Tibial nerve (tissue), 4 donors: ENCODE data around the gene SLC6A2. TPM values are rescaled to one million over a fixed set of nuclear protein-coding genes. Genes with fewer than 3 reads are reported as not detected.

Experiments
- DNase-seq, 2 donors: peaks; one replicate each; pipeline ENCODE4 v3.0.0-alpha.2; 2019; ENCODE audit warnings: low spot score in 2 of 2
- H3K27ac ChIP-seq, 4 donors: fragments of 200-600 bp; sonication (generic) in 3 of 4; one replicate each; pipeline ENCODE4 v1.5.1; 2017 to 2019; ENCODE audit warnings: mild to moderate bottlenecking in 1 of 4
- H3K27me3 ChIP-seq, 2 donors: fragments of 200-600 bp; sonication (generic) in 1 of 2; one replicate each; pipeline versions ENCODE4 v1.5.1 to v1.6.0; 2017 to 2019
- H3K36me3 ChIP-seq, 3 donors: fragments of 200-600 bp; sonication (generic); one replicate each; pipeline ENCODE4 v1.5.1; 2018 to 2019
- H3K4me1 ChIP-seq, 4 donors: fragments of 200-600 bp; sonication (generic) in 3 of 4; one replicate each; pipeline ENCODE4 v1.5.1; 2017 to 2019
- H3K4me3 ChIP-seq, 4 donors: fragments of 200-600 bp; sonication (generic) in 3 of 4; one replicate each; pipeline ENCODE4 v1.5.1; 2017 to 2019; ENCODE audit warnings: mild to moderate bottlenecking in 1 of 4, moderate library complexity in 1 of 4
- H3K9me3 ChIP-seq, 4 donors: fragments of 200-600 bp; sonication (generic) in 3 of 4; one replicate each; pipeline ENCODE4 v1.5.1; 2017 to 2019
- EP300 ChIP-seq, 2 donors: sonication (generic); formaldehyde crosslinking; IDR thresholded peaks; one replicate each; pipeline ENCODE4 v1.6.1; 2017; ENCODE audit warnings: antibody characterized with exemption in 2 of 2, mild to moderate bottlenecking in 1 of 2
- POLR2A ChIP-seq, 2 donors: fragments of 450-650 bp; IDR thresholded peaks; one replicate each; pipeline ENCODE4 v1.6.1; 2017; ENCODE audit warnings: antibody characterized with exemption in 2 of 2, mild to moderate bottlenecking in 2 of 2, moderate library complexity in 2 of 2
- WGBS, 2 donors: methylation state at CpG; one replicate each; pipeline ENCODE4 v1.1.5; 2018; 5-methylcytosine and 5-hydroxymethylcytosine counted together
- total RNA-seq, 4 donors: library from RNA; depleted of rRNA; stranded (reverse); fragments of >200 nt; gene quantifications; one replicate each; pipeline ENCODE4 v1.1.0, GENCODE V29; 2016
- TF ChIP-seq, protein P1 (sequence below), 5 experiments: fragments of 200-600 bp in 3 of 5; fragments of 450-650 bp in 2 of 5; sonication (generic) in 3 of 5; IDR thresholded peaks; one replicate each; pipeline ENCODE4 v1.5.1; 2016 to 2019; ENCODE audit warnings: antibody characterized with exemption in 5 of 5, mild to moderate bottlenecking in 3 of 5, moderate library complexity in 2 of 5

SLC6A2 gene
- total RNA-seq, 4 donors from 2014 or later, result 0.22 to 0.59 (median 0.30) TPM; not detected in 1

DNA sequence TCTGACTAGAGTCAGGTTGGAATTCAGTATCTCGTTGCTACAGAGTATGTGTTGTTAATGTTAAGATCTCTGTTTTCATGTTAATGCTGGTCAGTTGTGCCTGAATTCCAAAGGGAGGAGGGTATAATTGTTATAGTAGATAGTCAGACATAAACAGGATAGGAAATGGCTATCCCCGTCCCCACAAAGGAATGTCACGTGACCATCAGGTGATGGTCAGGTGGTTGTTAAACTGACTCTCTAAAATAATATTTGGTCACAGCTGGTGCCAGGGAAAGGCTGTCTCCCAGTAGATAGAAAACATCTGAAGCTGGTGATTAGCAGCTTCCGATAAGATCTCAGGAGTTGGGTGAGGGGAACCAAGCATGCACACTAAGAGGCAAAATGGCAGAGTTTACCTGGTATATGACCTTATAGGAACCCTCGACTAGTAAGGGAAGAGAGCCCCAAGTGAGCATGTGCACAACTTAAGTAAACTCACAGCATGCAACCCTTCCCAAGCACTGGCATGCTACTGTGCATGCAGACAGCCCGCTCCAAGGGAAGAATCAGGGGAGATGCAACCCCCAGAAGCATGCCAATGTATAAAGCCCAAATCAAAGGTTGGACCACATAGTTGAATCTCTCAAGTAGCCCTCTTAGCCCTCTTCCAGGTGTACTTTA is 27.4 kb upstream of the SLC6A2 start:
- DNase-seq, result no peak
- H3K4me3 ChIP-seq, result no peak overlapping the region
- no peaks in the 10 kb centered on the region for H3K9me3 ChIP-seq
- H3K27ac ChIP-seq, result no peak overlapping the region
- 76 to 79% methylated on average over 6 of the region's 6 CpGs for WGBS, 2 donors
- H3K36me3 ChIP-seq, result no peaks in the 10 kb centered on the region
- TF ChIP-seq EP300 (IDR thresholded peaks at IDR 0.05), result no peak
- no peaks in the 10 kb centered on the region for H3K27me3 ChIP-seq
- no peaks in the 10 kb centered on the region for H3K4me1 ChIP-seq

DNA sequence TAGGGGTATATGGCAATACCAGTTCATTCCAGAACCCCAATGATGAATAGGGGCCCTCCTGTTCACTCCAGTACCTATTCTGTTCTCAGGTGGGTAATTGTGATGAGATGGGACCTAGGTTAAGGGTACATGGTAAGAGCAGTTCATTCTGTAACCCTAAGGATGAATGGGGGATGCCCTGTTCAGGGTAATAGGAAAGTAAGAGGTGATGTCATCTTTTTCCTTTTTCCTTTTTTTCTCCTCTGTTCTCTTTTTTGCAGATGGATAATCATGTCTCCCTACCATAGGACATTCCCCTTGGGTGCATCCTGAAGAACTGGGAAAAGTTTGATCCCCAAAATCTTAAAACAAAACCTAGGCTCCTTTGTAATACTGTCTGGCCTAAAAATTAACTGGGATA is 25.0 kb upstream of the SLC6A2 start:
- DNase-seq, result no peak
- Histone ChIP-seq H3K27ac (no peak overlapping the region), H3K36me3 (no peaks in the 10 kb centered on the region), H3K27me3 (no peaks in the 10 kb centered on the region), H3K4me3 (no peak overlapping the region), H3K4me1 (no peaks in the 10 kb centered on the region), H3K9me3 (no peaks in the 10 kb centered on the region)
- TF ChIP-seq, protein P1, sequence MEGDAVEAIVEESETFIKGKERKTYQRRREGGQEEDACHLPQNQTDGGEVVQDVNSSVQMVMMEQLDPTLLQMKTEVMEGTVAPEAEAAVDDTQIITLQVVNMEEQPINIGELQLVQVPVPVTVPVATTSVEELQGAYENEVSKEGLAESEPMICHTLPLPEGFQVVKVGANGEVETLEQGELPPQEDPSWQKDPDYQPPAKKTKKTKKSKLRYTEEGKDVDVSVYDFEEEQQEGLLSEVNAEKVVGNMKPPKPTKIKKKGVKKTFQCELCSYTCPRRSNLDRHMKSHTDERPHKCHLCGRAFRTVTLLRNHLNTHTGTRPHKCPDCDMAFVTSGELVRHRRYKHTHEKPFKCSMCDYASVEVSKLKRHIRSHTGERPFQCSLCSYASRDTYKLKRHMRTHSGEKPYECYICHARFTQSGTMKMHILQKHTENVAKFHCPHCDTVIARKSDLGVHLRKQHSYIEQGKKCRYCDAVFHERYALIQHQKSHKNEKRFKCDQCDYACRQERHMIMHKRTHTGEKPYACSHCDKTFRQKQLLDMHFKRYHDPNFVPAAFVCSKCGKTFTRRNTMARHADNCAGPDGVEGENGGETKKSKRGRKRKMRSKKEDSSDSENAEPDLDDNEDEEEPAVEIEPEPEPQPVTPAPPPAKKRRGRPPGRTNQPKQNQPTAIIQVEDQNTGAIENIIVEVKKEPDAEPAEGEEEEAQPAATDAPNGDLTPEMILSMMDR (IDR thresholded peaks at IDR 0.05), result no peak
- no peak for TF ChIP-seq EP300 (IDR thresholded peaks at IDR 0.05)
- TF ChIP-seq POLR2A (IDR thresholded peaks at IDR 0.05), result no peak

DNA sequence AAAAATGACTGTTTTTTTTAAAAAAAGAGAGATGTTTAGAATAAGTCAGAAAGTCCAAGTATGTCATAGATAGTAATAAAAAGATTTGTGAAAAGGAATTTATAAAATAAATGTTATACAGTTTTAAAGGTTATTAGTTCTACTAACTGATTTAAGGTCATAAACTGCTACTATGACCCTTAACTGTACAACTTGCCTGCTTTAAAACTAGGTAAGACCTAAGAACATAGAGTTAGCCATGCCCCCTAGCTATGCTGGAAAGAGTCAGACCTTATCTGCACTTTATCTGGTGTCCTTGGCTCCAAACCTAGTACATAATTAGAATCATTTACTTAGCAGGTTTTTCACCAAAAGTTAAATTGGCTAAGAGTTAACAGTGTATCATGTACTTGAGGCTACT is 23.5 kb upstream of the SLC6A2 start:
- TF ChIP-seq EP300 (IDR thresholded peaks at IDR 0.05) (no peak), POLR2A (IDR thresholded peaks at IDR 0.05) (no peak)
- TF ChIP-seq, protein P1 (IDR thresholded peaks at IDR 0.05), result no peak
- no peak overlapping the region for H3K27ac ChIP-seq
- no peak overlapping the region for H3K4me3 ChIP-seq
- no peaks in the 10 kb centered on the region for H3K4me1 ChIP-seq
- H3K9me3 ChIP-seq, result no peaks in the 10 kb centered on the region
- no peak for DNase-seq
- no peaks in the 10 kb centered on the region for H3K27me3 ChIP-seq
- H3K36me3 ChIP-seq, result no peaks in the 10 kb centered on the region

DNA sequence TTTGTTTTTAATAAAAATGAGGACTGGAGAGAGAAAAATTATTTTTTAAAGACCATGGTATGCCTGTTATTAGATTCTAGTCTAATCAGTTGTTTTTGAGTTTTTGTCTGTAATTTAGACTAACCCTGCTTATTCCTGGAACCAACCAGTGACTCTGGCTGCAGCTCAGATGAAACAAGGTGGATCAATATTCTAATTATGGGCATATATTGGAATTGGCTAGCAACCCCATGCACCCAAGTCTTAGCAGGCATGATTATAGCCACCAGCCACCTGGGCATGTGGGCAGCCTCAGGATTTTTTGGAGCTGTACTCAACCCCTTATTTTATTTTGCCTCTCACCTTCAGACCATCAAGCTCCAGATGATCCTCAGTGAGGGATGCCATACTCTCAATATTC is 21.6 kb upstream of the SLC6A2 start:
- H3K4me3 ChIP-seq, result no peak overlapping the region
- H3K36me3 ChIP-seq, result no peaks in the 10 kb centered on the region
- H3K27ac ChIP-seq, result no peak overlapping the region

DNA sequence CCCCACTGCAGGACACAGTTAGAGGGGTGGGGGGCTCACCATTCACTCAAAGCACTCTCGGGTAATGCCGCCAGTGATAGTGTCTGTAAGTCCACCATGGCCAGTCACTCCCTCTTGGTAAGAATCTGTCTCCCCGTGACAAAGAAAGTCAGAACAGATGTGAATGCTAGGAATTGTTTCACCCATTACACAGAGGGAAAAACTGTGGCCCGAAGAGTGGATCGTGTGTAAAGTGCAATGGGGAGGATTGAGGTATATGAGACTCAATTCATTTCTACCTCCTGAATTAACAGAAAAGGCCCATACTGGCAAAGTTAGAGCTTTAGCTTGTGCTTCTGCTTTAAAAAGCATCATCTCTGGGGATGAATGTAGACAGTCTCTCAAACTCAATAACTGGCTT is 17.5 kb upstream of the SLC6A2 start:
- Histone ChIP-seq H3K27me3 (no peaks in the 10 kb centered on the region), H3K4me3 (no peak overlapping the region), H3K4me1 (no peaks in the 10 kb centered on the region), H3K36me3 (no peaks in the 10 kb centered on the region), H3K27ac (no peak overlapping the region), H3K9me3 (no peaks in the 10 kb centered on the region)
- 78 to 88% methylated on average over 5 of the region's 5 CpGs for WGBS, 2 donors
- DNase-seq, result no peak
- no peak for TF ChIP-seq POLR2A (IDR thresholded peaks at IDR 0.05)
- no peak for TF ChIP-seq EP300 (IDR thresholded peaks at IDR 0.05)
- TF ChIP-seq, protein P1 (IDR thresholded peaks at IDR 0.05), result no peak

More for the DNA sequence above, 21.6 kb upstream of the SLC6A2 start:
- DNase-seq, result no peak
- no peaks in the 10 kb centered on the region for H3K27me3 ChIP-seq
- H3K4me1 ChIP-seq, result no peaks in the 10 kb centered on the region
- TF ChIP-seq POLR2A (IDR thresholded peaks at IDR 0.05), result no peak
- TF ChIP-seq, protein P1 (IDR thresholded peaks at IDR 0.05), result no peak
- TF ChIP-seq EP300 (IDR thresholded peaks at IDR 0.05), result no peak
- H3K9me3 ChIP-seq, result no peaks in the 10 kb centered on the region
